IMR-90 (cell line): Measurements from ENCODE around the gene KPTN. TPM values are rescaled to one million over a fixed set of nuclear protein-coding genes. Genes with fewer than 3 reads are reported as not detected.

Experiments used
- ATAC-seq: fragments of 200-7000 bp; cut with Tn5 transposase; 2 replicates; pipeline ENCODE4 v1.9.1; 2020; ENCODE audit warnings: low read depth, mild to moderate bottlenecking, moderate library complexity
- BruUV-seq: library from RNA; stranded (reverse); fragments of 400-500 nt; replicated peaks from 2 replicates; lab custom pipeline; 2021; lab: Mats Ljungman, UMichigan
- CTCF ChIA-PET: fragments of 300-600 bp; formaldehyde crosslinking; extraction: SDS; loops from one replicate; lab custom pipeline; 2021; ENCODE audit warnings: antibody characterized with exemption; lab: Yijun Ruan, JAX
- POLR2A ChIA-PET: fragments of 300-600 bp; sonication (Branson Sonifier 250); formaldehyde crosslinking; loops from one replicate; lab custom pipeline; 2022; ENCODE audit warnings: antibody characterized with exemption; ENCODE audit not compliant: unreplicated experiment; lab: Charles Lee
- DNase-seq: peaks from one replicate; pipeline ENCODE4 v3.0.0; 2013
- H2AFZ ChIP-seq: replicated peaks from 2 replicates; pipeline ENCODE3; 2013; ENCODE audit warnings: low read length, mild to moderate bottlenecking; ENCODE audit not compliant: poor library complexity
- H2AK5ac ChIP-seq: 2 replicates; pipeline ENCODE4 v1.6.1; 2013; ENCODE audit warnings: low read depth, low read length, inconsistent platforms
- H2AK9ac ChIP-seq: replicated peaks from 2 replicates; pipeline ENCODE3; 2013; ENCODE audit warnings: mild to moderate bottlenecking, low read depth, low read length, moderate library complexity; ENCODE audit not compliant: poor library complexity
- H2BK120ac ChIP-seq: 2 replicates; pipeline ENCODE4 v1.6.1; 2013; ENCODE audit warnings: low read depth, low read length, inconsistent platforms
- H2BK15ac ChIP-seq: 3 replicates; pipeline ENCODE4 v1.6.1; 2013; ENCODE audit warnings: low read depth, low read length, inconsistent platforms
- H2BK20ac ChIP-seq: 2 replicates; pipeline ENCODE4 v1.6.1; 2013; ENCODE audit warnings: low read depth, mild to moderate bottlenecking, inconsistent platforms, low read length, moderate library complexity
- H2BK5ac ChIP-seq: 2 replicates; pipeline ENCODE4 v1.6.1; 2013; ENCODE audit warnings: mild to moderate bottlenecking, low read depth, low read length, inconsistent platforms; ENCODE audit not compliant: poor library complexity, severe bottlenecking
- H3K14ac ChIP-seq: replicated peaks from 2 replicates; pipeline ENCODE4 v1.6.1; 2013; ENCODE audit warnings: low read depth, low read length, inconsistent platforms
- H3K18ac ChIP-seq: 2 replicates; pipeline ENCODE4 v1.6.1; 2013; ENCODE audit warnings: low read depth, low read length, control low read depth
- H3K23ac ChIP-seq: 2 replicates; pipeline ENCODE4 v1.6.1; 2013; ENCODE audit warnings: low read depth, low read length, inconsistent platforms
- H3K27ac ChIP-seq: 2 replicates; pipeline ENCODE4 v1.5.1; 2013; ENCODE audit warnings: mild to moderate bottlenecking, control low read depth, low read length; ENCODE audit not compliant: insufficient read depth
- H3K27me3 ChIP-seq: 2 replicates; pipeline ENCODE4 v1.6.1; 2013; ENCODE audit warnings: low read length; ENCODE audit not compliant: control insufficient read depth, insufficient read depth
- H3K36me3 ChIP-seq: 2 replicates; pipeline ENCODE4 v1.6.1; 2013; ENCODE audit warnings: low read length, mixed read lengths; ENCODE audit not compliant: control insufficient read depth, insufficient read depth
- H3K4ac ChIP-seq: 2 replicates; pipeline ENCODE4 v1.6.1; 2013; ENCODE audit warnings: low read depth, low read length, inconsistent platforms
- H3K4me1 ChIP-seq: 2 replicates; pipeline ENCODE4 v1.6.1; 2013; ENCODE audit warnings: low read length, mixed read lengths; ENCODE audit not compliant: control insufficient read depth, insufficient read depth
- H3K4me2 ChIP-seq: 2 replicates; pipeline ENCODE4 v1.6.1; 2013; ENCODE audit warnings: low read depth, mild to moderate bottlenecking, control low read depth, low read length, moderate library complexity
- H3K4me3 ChIP-seq: 2 replicates; pipeline ENCODE4 v1.5.1; 2013; ENCODE audit warnings: low read depth, mild to moderate bottlenecking, control low read depth, low read length, moderate library complexity; ENCODE audit not compliant: insufficient read depth
- H3K56ac ChIP-seq: 2 replicates; pipeline ENCODE4 v1.6.1; 2013; ENCODE audit warnings: low read length, inconsistent platforms; ENCODE audit not compliant: insufficient read depth; ENCODE audit errors: extremely low read depth
- H3K79me1 ChIP-seq, 2 experiments: 2 replicates each; pipeline ENCODE4 v1.6.1; 2013; ENCODE audit warnings: low read length in 2 of 2, inconsistent platforms in 1 of 2, low read depth in 1 of 2
- H3K9ac ChIP-seq: 2 replicates; pipeline ENCODE4 v1.6.1; 2013; ENCODE audit warnings: low read depth, low read length, control low read depth
- H3K9me1 ChIP-seq: 2 replicates; pipeline ENCODE4 v1.6.1; 2013; ENCODE audit warnings: low read length, inconsistent platforms; ENCODE audit not compliant: insufficient read depth
- H3K9me3 ChIP-seq: 2 replicates; pipeline ENCODE4 v1.6.1; 2013; ENCODE audit warnings: low read length; ENCODE audit not compliant: control insufficient read depth, insufficient read depth
- H4K20me1 ChIP-seq: 2 replicates; pipeline ENCODE4 v1.6.1; 2013; ENCODE audit warnings: low read length, inconsistent platforms; ENCODE audit not compliant: insufficient read depth
- H4K5ac ChIP-seq: 2 replicates; pipeline ENCODE4 v1.6.1; 2013; ENCODE audit warnings: mild to moderate bottlenecking, low read depth, low read length, control low read depth
- H4K8ac ChIP-seq, 2 experiments: 2 replicates each; pipeline ENCODE4 v1.6.1; 2013; ENCODE audit warnings: low read depth in 2 of 2, low read length in 2 of 2, control low read depth in 1 of 2, inconsistent platforms in 1 of 2
- H4K91ac ChIP-seq: 2 replicates; pipeline ENCODE4 v1.6.1; 2013; ENCODE audit warnings: low read depth, low read length, inconsistent platforms; ENCODE audit not compliant: insufficient read depth
- BHLHE40 ChIP-seq: fragments of 150-350 bp; IDR thresholded peaks from 2 replicates; pipeline ENCODE4 v1.6.1; 2016; ENCODE audit warnings: mild to moderate bottlenecking, low read depth, low read length
- MAFK ChIP-seq: IDR thresholded peaks from 2 replicates; pipeline ENCODE4 v1.6.1; 2012; ENCODE audit warnings: low read depth, low read length, improper control_type of control experiment
- MAZ ChIP-seq: IDR thresholded peaks from 2 replicates; pipeline ENCODE4 v1.6.1; 2012; ENCODE audit warnings: low read depth, mild to moderate bottlenecking, low read length, improper control_type of control experiment, moderate library complexity, borderline replicate concordance
- POLR2A ChIP-seq: IDR thresholded peaks from 2 replicates; pipeline ENCODE4 v1.6.1; 2012; ENCODE audit warnings: mild to moderate bottlenecking, low read depth, low read length
- RFX5 ChIP-seq: IDR thresholded peaks from 2 replicates; pipeline ENCODE4 v1.8.0; 2012; ENCODE audit warnings: low read depth, mild to moderate bottlenecking, low read length, moderate library complexity
- SMC3 ChIP-seq: fragments of 150-350 bp; IDR thresholded peaks from 2 replicates; pipeline ENCODE4 v1.6.1; 2016; ENCODE audit warnings: low read depth, mild to moderate bottlenecking, antibody characterized with exemption, low read length, moderate library complexity
- WGBS, 2 experiments: methylation state at CpG; one replicate each; pipeline versions ENCODE4 v1.1.5 to v1.1.7; 2013; ENCODE audit warnings: missing lambda C conversion rate in 2 of 2; ENCODE audit not compliant: insufficient read length in 1 of 2; ENCODE audit errors: extremely low coverage in 2 of 2; 5-methylcytosine and 5-hydroxymethylcytosine counted together
- dilution Hi-C: fragments of 300-500 bp; cut with HindIII; formaldehyde crosslinking; loops from one replicate; pipeline ENCODE4 v1.14.3; 2018; ENCODE audit warnings: low sequenced_read_pairs; ENCODE audit not compliant: unreplicated experiment
- in situ Hi-C: fragments of 300-500 bp; cut with MboI; formaldehyde crosslinking; loops from 3 replicates; pipeline ENCODE4 v1.14.3; 2019; ENCODE audit warnings: low sequenced_read_pairs, inconsistent platforms, mixed read lengths
- intact Hi-C: fragments of 100-400 bp; cut with micrococcal nuclease; formaldehyde crosslinking; loops from 2 replicates; pipeline ENCODE4 v1.10.0; 2022
- polyA plus RNA-seq, 3 experiments: library from polyadenylated mRNA; depleted of rRNA; stranded (reverse); fragments of >200 nt; gene quantifications; 2 replicates each; pipeline ENCODE4 v1.2.3, GENCODE V29; 2012; ENCODE audit warnings: low replicate concordance in 1 of 3
- total RNA-seq: library from RNA; depleted of rRNA; stranded (reverse); fragments of >200 nt; gene quantifications from 2 replicates; pipeline ENCODE4 v1.2.3, GENCODE V29; 2012
- TF ChIP-seq, protein P1 (sequence below): fragments of 150-350 bp; IDR thresholded peaks from 2 replicates; pipeline ENCODE4 v1.6.1; 2016; ENCODE audit warnings: low read depth, mild to moderate bottlenecking, low read length, moderate library complexity, borderline replicate concordance

KPTN gene
- total and polyA plus RNA-seq, 2 of the 4 experiments (the other 2 are of a cell fraction): 4.1 to 15.4 TPM

DNA sequence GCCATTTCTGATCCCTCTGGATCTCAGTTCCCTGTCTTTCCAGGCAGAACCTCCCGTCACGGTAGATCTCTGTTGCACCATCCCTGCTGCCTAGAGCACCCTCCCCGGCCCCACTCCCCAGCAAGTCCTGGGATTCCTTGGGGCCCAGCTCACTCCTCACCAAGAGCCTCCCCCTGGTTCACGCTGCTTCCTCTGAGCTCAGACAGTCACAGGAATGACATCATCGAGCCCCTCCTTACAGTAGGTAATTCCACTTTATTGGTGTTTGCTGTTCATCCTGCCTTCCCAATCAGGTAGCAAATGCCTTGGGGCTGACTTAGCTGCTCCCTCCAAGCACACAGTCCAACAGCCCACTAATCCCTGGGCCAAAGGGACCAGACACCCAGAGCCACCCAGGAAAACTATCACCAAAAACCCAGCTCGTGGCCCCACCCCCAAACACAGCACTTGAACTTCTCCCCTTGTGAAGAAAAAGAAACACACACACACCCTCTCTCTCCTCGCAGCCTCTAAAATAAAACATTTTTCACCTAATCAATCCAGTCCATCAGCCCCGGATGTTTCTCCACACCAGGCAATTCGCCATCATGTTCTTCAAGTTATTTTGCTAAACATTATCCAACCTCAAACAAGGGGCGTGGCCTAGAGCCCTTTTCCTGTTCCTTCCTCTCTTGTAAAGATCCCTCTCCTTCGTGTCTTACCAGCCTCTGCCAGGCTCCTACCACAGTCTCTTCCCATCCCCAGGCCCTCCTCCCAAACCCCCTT, 28.3 kb upstream of the KPTN start:
- Histone ChIP-seq H3K23ac (peak overlapping the region; percentile 89; the same call in 1 of the 2 replicates), H3K9me1 (peaks cover 25% of the 10 kb centered on the region), H3K56ac (no peak overlapping the region), H3K18ac (0 out of 2 replicates have a peak overlapping the region, but pooled peaks have one; percentile 12), H4K8ac (peak overlapping the region in 1 of 2 experiments; percentile 56; a peak in 1 of 4 replicates), H3K4ac (peak overlapping the region; percentile 78), H2BK5ac (no peak overlapping the region), H2AFZ (peak overlapping the region; percentile 56), H3K79me1 (peaks cover 34 to 78% of the 10 kb centered on the region in 2 experiments), H2AK5ac (peak overlapping the region; percentile 53; the same call in 1 of the 2 replicates), H2BK15ac (no peak overlapping the region), H3K4me3 (no peak overlapping the region), H4K91ac (no peak overlapping the region), H3K14ac (0 out of 2 replicates have a peak overlapping the region, but pooled peaks have one; percentile 37), H3K4me1 (peaks cover 18% of the 10 kb centered on the region), H3K9me3 (no peaks in the 10 kb centered on the region), H2BK20ac (no peak overlapping the region), H2AK9ac (peak overlapping the region; percentile 79), H3K27ac (peak overlapping the region; percentile 66; the same call in 1 of the 2 replicates), H2BK120ac (no peak overlapping the region), H4K20me1 (peaks cover 61% of the 10 kb centered on the region), H3K9ac (peak overlapping the region; percentile 32; the same call in 1 of the 2 replicates), H3K36me3 (no peaks in the 10 kb centered on the region; the same call in 1 of the 2 replicates), H3K4me2 (peak overlapping the region; percentile 77), H4K5ac (peak overlapping the region; percentile 43; the same call in 1 of the 2 replicates), H3K27me3 (no peaks in the 10 kb centered on the region)
- in situ Hi-C loops: no loop called here
- TF ChIP-seq, protein P1, sequence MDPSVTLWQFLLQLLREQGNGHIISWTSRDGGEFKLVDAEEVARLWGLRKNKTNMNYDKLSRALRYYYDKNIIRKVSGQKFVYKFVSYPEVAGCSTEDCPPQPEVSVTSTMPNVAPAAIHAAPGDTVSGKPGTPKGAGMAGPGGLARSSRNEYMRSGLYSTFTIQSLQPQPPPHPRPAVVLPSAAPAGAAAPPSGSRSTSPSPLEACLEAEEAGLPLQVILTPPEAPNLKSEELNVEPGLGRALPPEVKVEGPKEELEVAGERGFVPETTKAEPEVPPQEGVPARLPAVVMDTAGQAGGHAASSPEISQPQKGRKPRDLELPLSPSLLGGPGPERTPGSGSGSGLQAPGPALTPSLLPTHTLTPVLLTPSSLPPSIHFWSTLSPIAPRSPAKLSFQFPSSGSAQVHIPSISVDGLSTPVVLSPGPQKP: no peak
- TF ChIP-seq SMC3 (no peak), MAFK (no peak), RFX5 (no peak), BHLHE40 (no peak), POLR2A (no peak; the same call in 1 of the 2 replicates), MAZ (peak; percentile 37; the same call in 1 of the 2 replicates)
- DNase-seq: peak; percentile 52
- intact Hi-C loops: loop anchor here (10.0 kb wide), 1 partner anchor 152 kb away; no protein-coding TSS in a partner anchor
- dilution Hi-C loops: no loop called here
- WGBS, 2 experiments: 44% methylated on average over 9 of the region's 11 CpGs; no CpG with 5 or more reads in 1 of the 2 experiments
- ATAC-seq: no peak
- BruUV-seq: no TSS peak
- POLR2A ChIA-PET: no interaction called here
- CTCF ChIA-PET: no interaction called here
